GM12875 (cell line): Measurements from ENCODE around the gene AP2A1.

ENCODE experiments used
- H3K4me3 ChIP-seq: one replicate; pipeline ENCODE4 v1.5.1; 2011; ENCODE audit warnings: low read depth, low read length, control low read depth
- CTCF ChIP-seq: IDR thresholded peaks from 2 replicates; pipeline ENCODE4 v1.5.1; 2011; ENCODE audit warnings: low read depth, mild to moderate bottlenecking, control low read depth, inconsistent platforms, low read length, moderate library complexity, borderline replicate concordance; ENCODE audit not compliant: insufficient read depth

The AP2A1 gene

GRCh38 chr19:49838885-49839588 lies 72.2 kb downstream of the AP2A1 start:
- no peak overlapping the region for H3K4me3 ChIP-seq
- TF ChIP-seq CTCF: no peak

DNA sequence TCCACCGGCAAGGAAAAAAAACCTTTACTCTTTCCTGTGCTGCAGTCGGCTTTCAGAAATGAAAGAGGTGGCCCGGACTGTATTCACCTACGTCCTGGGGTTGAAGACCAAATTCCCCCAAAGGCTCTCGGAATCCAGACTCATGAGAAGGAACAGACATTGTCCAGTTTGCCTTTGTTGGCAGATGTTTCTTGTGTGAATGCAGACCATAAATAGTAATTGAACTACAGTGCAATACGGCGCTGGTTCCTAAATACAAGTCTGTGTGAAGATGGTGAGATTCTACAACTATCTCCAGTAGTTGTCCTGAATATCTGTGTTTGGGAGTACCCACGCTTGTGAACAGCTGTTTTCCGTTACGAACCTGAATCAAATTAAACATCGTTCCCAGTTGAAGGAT lies 72.9 kb downstream of the AP2A1 start:
- no peak overlapping the region for H3K4me3 ChIP-seq
- TF ChIP-seq CTCF: no peak

GRCh38 chr19:49840321-49840720 lies 73.5 kb downstream of the AP2A1 start:
- TF ChIP-seq CTCF: no peak
- H3K4me3 ChIP-seq: no peak overlapping the region

- no peak overlapping the region for H3K4me3 ChIP-seq
- no peak for TF ChIP-seq CTCF
Observed at GRCh38 chr19:49840736-49841249, 74.0 kb downstream of the AP2A1 start.

DNA sequence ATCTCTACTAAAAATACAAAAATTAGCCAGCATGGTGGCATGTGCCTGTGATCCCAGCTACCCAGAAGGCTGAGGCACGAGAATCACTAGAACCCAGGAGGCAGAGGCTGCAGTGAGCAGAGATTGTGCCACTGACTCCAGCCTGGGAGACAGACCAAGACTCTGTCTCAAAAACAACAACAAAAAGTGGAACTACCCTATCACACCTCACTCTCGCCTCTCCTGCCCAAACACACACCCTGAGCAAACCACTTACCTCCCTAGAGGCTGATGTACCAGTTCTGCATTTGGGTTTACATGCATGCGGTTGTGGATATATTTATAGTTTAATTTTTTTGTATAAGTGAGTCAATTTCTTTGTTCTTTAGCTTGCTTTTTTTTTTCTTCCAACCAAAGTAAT lies 76.5 kb downstream of the AP2A1 start:
- TF ChIP-seq CTCF: no peak
- H3K4me3 ChIP-seq: no peak overlapping the region

- no peak overlapping the region for H3K4me3 ChIP-seq
- no peak for TF ChIP-seq CTCF
Observed at GRCh38 chr19:49844138-49845095, 77.6 kb downstream of the AP2A1 start.
